Right atrium auricular region (tissue), 2 donors: ENCODE results near the gene MCOLN2. TPM values are rescaled to one million over a fixed set of nuclear protein-coding genes. Genes with fewer than 3 reads are reported as not detected.
"Not testable (repeated sequence)": the region's sequence is repeated elsewhere in the genome, so short reads cannot be mapped to it uniquely, and the experiment has no call there.

Source experiments
- DNase-seq: peaks from one replicate; pipeline ENCODE4 v3.0.0-alpha.2; 2019; ENCODE audit warnings: low spot score
- H3K27ac ChIP-seq, 2 donors: fragments of 200-600 bp; sonication (generic); 1 replicate in 1 of 2; 2 replicates in 1 of 2; pipeline ENCODE4 v1.5.1; 2016 to 2019
- H3K27me3 ChIP-seq, 2 donors: fragments of 200-600 bp; sonication (generic); one replicate each; pipeline versions ENCODE4 v1.5.1 to v1.6.0; 2017 to 2019
- H3K36me3 ChIP-seq: fragments of 200-600 bp; sonication (generic); one replicate; pipeline ENCODE4 v1.5.1; 2016
- H3K4me1 ChIP-seq, 2 donors: fragments of 200-600 bp; sonication (generic); one replicate each; pipeline versions ENCODE4 v1.5.1 to v1.6.0; 2017 to 2019
- H3K4me3 ChIP-seq, 2 donors: fragments of 200-600 bp; sonication (generic); 1 replicate in 1 of 2; 2 replicates in 1 of 2; pipeline ENCODE4 v1.5.1; 2017 to 2019; ENCODE audit warnings: mild to moderate bottlenecking in 1 of 2, moderate library complexity in 1 of 2
- H3K9me3 ChIP-seq, 2 donors: fragments of 200-600 bp; sonication (generic); one replicate each; pipeline ENCODE4 v1.5.1; 2019
- CTCF ChIP-seq, 2 donors: fragments of 200-600 bp; sonication (generic); IDR thresholded peaks; one replicate each; pipeline ENCODE4 v1.5.1; 2019; ENCODE audit warnings: antibody characterized with exemption in 2 of 2
- total RNA-seq, 2 donors: library from RNA; depleted of rRNA; stranded (reverse); fragments of >200 nt; gene quantifications; one replicate each; pipeline ENCODE4 v1.1.0, GENCODE V29; 2016

Gene MCOLN2
- total RNA-seq, 2 donors from 2014 or later = 0.90 TPM; not detected in 1

- no peaks in the 10 kb centered on the region for H3K36me3 ChIP-seq
- no peak overlapping the region for H3K4me3 ChIP-seq
- DNase-seq = no peak
- H3K9me3 ChIP-seq = no peaks in the 10 kb centered on the region
- H3K27me3 ChIP-seq = no peaks in the 10 kb centered on the region
- no peak overlapping the region for H3K27ac ChIP-seq
- TF ChIP-seq CTCF (IDR thresholded peaks at IDR 0.05) = no peak
- H3K4me1 ChIP-seq = no peaks in the 10 kb centered on the region
These were observed 89.7 kb downstream of the MCOLN2 start for GRCh38 chr1:84907095-84907827.

GRCh38 chr1:84902727-84903126 is 94.2 kb downstream of the MCOLN2 start:
- DNase-seq, H3K4me3 ChIP-seq, H3K9me3 ChIP-seq, H3K4me1 ChIP-seq, H3K27me3 ChIP-seq, H3K27ac ChIP-seq, H3K36me3 ChIP-seq: not testable (repeated sequence)

GRCh38 chr1:84899969-84900368 is 96.9 kb downstream of the MCOLN2 start:
- TF ChIP-seq CTCF (IDR thresholded peaks at IDR 0.05) = no peak
- Histone ChIP-seq H3K9me3 (no peaks in the 10 kb centered on the region), H3K27ac (no peak overlapping the region), H3K27me3 (no peaks in the 10 kb centered on the region), H3K4me3 (no peak overlapping the region), H3K4me1 (no peaks in the 10 kb centered on the region), H3K36me3 (no peaks in the 10 kb centered on the region)
- DNase-seq = no peak

DNA sequence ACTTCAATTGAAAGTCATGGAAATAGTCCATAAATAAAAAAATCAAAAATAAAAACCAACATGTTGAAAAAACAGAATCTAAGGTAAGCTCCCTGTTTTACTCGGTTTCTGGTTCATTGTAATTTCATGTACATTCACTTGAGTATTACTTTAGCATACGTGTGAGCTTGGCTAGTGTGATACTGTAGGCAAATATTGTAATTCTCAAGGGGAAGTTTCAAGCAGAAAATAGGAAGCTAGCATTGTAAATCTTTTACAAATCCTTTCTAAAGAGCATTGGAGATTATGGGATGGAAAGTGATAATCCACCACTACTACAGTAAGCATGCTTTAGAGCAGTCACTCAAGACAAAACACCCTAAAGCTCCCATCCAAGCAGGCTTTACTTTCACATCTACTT is 100.6 kb downstream of the MCOLN2 start:
- H3K4me3 ChIP-seq = no peak overlapping the region
- no peak for TF ChIP-seq CTCF (IDR thresholded peaks at IDR 0.05)
- H3K36me3 ChIP-seq = no peaks in the 10 kb centered on the region
- H3K27ac ChIP-seq = no peak overlapping the region
- no peak for DNase-seq
- H3K27me3 ChIP-seq = no peaks in the 10 kb centered on the region
- H3K9me3 ChIP-seq = no peaks in the 10 kb centered on the region
- peaks cover 0 to 4% of the 10 kb centered on the region in 2 donors for H3K4me1 ChIP-seq

DNA sequence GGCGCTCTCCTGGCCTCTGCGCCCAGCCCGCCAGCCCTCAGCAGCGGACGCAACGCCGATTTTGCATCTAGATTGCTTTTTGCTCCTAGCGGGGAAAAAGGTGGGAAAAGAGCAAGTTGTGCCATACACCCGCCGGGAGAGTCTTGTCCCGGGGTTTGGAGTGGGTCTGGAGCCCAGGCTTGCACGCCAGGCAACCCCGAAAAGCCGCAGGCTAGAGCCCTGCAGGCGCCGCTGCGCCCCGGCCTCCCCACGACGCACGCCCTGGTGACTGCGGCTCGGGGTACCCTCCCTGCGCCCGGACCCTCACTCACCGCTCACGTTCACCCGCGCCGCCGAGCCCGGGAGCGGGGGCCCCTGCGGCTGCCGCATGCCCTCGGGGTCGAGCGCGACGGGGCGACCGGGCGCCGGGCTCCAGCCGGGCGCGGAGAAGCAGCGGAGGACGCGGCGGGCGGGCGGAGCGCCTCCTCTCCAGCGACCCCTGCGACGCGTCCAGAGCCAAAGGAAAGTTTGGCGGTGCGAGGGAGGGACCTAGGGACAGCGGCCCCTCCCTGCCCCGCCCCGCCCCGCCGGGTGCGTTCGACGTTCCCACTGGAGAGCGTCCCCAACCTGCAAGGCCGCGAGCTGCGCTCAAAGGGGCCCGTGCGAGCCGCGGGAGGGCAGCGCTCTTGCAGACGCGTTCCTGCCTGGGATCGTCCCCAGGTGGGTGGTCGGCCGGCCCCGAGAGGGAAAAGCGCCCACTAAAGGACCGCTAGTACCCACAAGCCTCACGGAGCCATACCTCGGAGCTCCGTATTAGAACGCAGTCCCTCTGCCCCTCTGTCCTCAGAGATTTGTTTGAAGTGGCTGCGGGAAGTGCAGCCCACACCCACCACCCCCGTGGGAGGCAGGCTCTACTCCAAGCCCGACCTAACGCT is 104.0 kb downstream of the MCOLN2 start, which contains the start of gene LPAR3:
Gene LPAR3, minus strand, starts transcription at position 502 of the 914 bp plus-strand sequence. CDS start 27,086 bp downstream, outside the sequence.
- DNase-seq = no peak
- H3K27ac ChIP-seq = peak within 1 kb of the TSS; percentile 37 to 64
- peak within 1 kb of the TSS; percentile 47 to 51 for H3K4me3 ChIP-seq
- peaks cover 0 to 4% of the 10 kb centered on the region in 2 donors for H3K4me1 ChIP-seq
- no peaks in the 10 kb centered on the region for H3K27me3 ChIP-seq
- H3K36me3 ChIP-seq = no peaks in the 10 kb centered on the region
- no peak for TF ChIP-seq CTCF (IDR thresholded peaks at IDR 0.05)
- H3K9me3 ChIP-seq = no peaks in the 10 kb centered on the region

GRCh38 chr1:84890566-84890965 is 106.3 kb downstream of the MCOLN2 start:
- no peaks in the 10 kb centered on the region for H3K9me3 ChIP-seq
- peaks cover 0 to 6% of the 10 kb centered on the region in 2 donors for H3K4me1 ChIP-seq
- H3K27ac ChIP-seq = no peak overlapping the region
- TF ChIP-seq CTCF (IDR thresholded peaks at IDR 0.05) = no peak
- H3K36me3 ChIP-seq = no peaks in the 10 kb centered on the region
- H3K4me3 ChIP-seq = no peak overlapping the region
- no peaks in the 10 kb centered on the region for H3K27me3 ChIP-seq
- DNase-seq = no peak
